Measurements from ENCODE around the gene PAM16.
A peak's percentile ranks its signal among the peaks of the same experiment; 100 is the strongest.
"Not testable (repeated sequence)": the region's sequence is repeated elsewhere in the genome, so short reads cannot be mapped to it uniquely, and the experiment has no call there.

The PAM16 gene

DNA sequence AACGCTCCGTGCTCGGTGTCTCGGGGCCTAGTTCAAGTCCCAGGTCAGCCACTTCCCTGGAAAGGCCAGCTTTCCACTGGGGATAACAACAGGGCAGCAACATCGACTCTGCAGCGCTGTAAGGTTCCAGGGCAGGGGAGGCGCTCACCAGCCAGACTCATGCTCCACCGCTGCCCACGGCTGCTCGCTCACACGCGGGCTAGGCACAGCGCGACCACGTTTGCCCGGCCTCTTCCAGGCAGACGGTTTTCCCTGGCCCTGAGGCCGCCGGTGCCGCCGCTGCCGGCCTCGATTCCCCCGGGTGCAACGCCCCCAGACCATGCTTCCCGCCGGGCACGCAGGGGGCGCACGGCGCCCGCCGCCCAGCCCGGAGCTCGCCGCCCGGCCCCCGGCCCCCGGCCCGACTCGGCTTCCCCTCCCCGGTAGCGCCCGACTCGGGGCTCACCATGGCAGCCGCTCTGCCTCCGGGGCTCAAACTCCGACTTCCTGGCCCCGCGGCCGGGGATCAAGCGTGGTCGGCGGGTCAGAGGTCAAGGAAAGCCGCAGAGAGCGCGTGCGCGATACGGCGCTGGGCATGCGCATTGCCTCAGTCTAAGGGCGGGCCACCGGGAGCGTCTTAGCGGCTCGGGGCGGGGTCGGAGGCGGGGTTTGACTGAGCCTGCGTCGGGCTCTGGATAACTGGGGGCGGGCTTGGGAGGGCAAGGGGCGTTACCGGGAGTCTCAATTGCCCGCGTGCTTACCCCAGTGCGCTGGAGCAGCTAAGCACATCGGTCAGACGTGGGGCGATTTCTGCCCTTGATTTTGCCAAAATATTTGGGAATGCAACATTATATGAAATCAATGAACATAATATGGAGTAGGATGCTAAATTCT, at the start of gene PAM16:
Gene PAM16 (minus strand): TSS at position 535 of the 873 bp plus-strand sequence. CDS start 87 bp downstream, at position 448.
- peak; percentile 98 for DNase-seq

- DNase-seq: no peak
Observed at GRCh38 chr16:4399001-4399730, 48.0 kb upstream of the PAM16 start.

DNA sequence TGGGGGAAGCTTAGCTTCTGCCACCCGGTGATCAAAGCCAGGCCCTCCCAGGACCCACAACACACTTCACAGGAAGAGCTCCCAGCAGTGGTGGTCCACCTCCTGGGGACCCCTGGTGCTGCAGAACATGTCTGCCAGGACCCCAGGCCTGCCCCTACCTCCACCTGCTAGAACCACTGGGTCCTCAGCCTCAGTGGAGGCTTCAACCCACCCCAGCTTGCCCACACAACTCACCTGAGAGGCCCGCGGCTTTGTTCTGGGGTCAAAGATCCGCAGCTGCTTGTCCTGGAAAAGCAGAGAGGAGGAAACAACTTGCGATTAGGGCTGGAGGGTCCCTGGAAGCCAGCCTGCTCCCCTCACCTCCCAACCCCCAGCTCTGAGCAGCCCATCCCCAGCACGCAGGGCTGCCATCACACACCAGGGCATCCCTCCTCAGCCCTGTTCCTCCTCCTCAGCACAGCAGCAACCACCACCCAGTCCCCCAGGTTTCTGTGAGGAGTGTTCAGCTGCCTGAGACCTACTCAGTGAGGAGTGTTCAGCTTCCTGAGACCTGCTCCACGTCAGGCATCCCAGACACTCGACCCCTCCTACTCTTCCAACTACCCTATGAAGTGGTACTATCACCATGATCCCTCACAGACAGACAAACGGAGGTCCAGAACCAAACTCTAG, 44.1 kb upstream of the PAM16 start:
- no peak for DNase-seq

DNA sequence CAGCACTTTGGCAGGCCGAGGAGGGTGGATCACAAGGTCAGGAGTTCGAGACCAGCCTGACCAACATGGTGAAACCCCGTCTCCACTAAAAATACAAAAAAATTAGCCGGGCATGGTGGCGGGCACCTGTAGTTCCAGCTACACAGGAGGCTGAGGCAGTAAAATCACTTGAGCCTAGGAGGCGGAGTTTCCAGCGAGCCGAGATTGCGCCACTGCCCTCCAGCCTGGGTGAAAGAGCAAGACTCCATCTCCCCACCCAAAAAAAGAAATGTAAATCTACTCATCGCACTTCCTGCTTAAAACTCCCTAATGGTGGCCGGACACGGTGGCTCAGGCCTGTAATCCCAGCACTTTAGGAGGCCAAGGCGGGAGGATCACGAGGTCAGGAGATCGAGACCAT, 42.7 kb upstream of the PAM16 start:
- DNase-seq: not testable (repeated sequence)

DNA sequence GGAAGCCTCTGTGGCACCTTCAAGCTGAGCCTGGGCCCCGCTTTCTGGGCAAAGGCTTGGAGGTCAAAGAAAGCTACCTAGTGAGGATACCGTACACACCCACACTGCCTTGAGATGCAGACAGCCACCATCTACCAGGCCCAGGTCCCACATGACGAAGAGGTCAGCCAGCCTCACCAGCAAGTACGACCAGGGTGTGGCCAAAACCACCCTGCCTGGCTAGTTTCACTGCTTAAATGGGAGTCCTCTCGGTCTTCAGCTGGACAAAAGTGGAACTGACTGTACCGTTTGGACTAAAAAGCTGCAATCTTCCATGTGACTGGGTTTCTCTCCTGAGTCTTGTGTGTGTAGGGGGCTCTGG, 42.1 kb upstream of the PAM16 start:
- DNase-seq: no peak

GRCh38 chr16:4392382-4393239, 41.5 kb upstream of the PAM16 start:
- no peak for DNase-seq

GRCh38 chr16:4391631-4392381, 40.7 kb upstream of the PAM16 start:
- no peak for DNase-seq

GRCh38 chr16:4390266-4391260, 39.4 kb upstream of the PAM16 start:
- DNase-seq: no peak

GRCh38 chr16:4389051-4389955, 38.2 kb upstream of the PAM16 start:
- DNase-seq: no peak

- no peak for DNase-seq
Observed at GRCh38 chr16:4388271-4389021, 37.3 kb upstream of the PAM16 start.

GRCh38 chr16:4387781-4388180, 36.7 kb upstream of the PAM16 start:
- no peak for DNase-seq

DNA sequence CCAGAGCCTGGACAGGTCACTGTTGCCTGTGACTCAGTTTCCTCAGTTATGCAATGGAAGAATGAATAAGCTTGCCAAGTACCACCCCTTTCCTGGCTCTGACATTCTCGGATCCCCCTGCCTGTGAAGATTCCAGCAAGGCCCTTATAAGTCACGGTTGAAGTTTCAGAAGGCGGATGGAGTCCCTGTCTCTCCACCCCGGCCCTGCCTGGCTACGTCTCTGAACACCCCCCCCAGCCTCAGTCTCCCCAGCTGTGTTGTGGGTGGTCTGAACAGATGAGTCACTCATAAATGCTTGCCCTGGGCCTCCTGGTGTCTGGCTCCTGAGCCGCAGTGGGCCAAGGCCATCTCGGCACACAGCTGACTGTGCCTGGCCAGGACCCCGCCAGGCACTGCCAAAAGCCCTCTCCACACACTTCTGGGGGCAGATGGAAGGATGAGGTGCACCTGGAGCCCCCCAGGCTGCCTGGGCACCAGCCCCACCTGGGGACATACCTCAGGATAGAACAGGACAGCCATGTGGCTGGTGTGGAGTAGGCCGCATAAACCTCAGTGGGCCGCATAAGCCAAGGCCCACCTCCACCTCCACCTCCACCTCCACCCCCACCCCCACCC, 35.9 kb upstream of the PAM16 start:
- no peak for DNase-seq

GRCh38 chr16:4386451-4386805, 35.3 kb upstream of the PAM16 start:
- no peak for DNase-seq

DNA sequence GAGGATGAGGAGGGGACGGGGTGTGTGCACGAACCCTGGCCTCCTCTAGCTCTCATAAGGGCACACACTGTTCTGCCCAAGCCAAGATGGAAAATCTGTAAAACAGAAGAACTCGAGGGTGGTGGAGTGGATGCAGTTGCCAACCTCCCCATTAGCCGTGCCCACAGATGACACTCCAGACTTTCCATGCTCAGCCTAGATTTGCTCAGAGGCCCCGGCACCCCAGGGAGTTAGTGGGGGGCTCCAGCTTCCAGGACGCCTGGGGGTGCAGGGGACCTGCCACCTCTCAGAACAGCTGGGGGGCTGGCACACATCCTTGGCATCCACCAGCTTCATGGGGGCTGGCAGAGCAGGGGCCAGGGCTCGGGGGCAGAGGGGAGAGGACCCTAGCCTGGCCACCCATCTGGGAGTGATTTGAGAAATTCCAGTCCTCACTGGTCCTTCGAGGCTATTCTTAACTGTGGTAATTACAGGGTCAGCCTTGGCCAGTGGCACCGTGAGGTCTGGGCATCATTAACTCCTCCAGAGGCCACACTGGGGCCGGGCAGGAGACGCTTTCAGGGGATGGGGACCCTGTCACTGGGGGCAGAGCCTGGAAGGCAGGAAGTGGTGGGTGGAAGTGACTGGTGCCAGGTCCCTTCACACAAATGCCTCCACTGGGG, 34.8 kb upstream of the PAM16 start:
- no peak for DNase-seq

DNA sequence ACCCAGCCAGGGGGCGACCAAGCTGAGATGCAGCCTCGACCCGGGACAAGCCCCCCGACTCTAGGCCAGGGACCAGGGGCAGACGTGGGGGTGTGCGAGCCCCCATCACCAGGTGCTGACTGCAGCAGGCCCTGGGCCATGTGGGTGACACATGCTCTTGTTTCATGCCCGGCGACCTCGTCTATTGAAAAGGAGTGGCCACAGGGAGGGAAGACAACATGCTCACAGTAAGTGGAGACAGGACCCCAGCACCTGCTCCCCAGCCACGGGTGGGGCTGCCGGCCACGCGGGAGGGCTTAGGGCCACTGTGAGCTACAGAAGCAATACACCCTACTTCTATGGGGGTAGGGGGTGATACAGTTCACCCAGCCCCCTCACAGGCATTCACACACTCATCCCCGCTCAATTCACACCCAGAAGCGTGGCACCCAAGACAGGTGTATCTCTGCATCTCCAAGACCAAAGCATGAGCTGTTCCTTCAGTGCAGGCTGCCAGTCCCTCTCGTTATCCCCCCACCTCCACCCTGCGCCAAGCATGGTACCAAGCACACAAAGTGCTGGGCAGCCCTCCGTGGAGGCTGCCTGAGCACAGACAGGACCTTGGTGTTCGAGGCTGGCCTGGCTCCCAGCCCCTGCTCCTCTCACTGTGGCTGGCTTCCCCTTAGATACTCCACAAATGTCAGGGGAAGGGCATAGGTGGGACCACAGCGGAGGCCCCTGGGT, 34.1 kb upstream of the PAM16 start:
- DNase-seq: no peak

DNA sequence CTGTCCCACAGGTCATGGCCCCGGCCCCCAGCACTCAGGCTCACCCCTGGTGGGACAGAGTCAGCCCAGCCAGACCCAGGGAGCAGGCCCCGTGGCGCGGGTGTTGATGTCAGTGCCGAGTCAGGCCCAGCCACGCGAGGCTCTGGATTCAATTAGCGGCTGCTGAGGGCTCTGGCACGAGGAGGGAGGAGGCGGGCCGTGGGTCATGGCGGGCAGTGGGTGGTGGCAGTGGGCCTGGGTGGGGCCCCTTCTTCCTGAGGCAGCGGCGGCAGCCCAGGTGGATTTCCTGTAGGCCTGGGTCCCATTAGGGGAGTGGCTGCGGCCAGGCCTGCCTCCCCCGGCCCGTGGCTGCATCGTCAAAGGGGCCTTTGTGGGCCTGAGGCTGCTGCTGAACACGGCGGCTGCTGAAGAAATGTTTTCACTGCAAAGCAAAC, 33.4 kb upstream of the PAM16 start:
- DNase-seq: no peak
